Activated CD4-positive, alpha-beta T cell treated with anti-CD3 and anti-CD28 coated beads for 4 hours (primary cell): ENCODE data around the gene HCLS1.
"Not testable (repeated sequence)": the region's sequence is repeated elsewhere in the genome, so short reads cannot be mapped to it uniquely, and the experiment has no call there.

Source experiments
- DNase-seq, 2 donors: peaks; one replicate each; pipeline ENCODE4 v3.0.0-alpha.2; 2020

The HCLS1 gene

GRCh38 chr3:121594850-121595249 lies 65.9 kb downstream of the HCLS1 start:
- no peak for DNase-seq

GRCh38 chr3:121593806-121594205 lies 66.9 kb downstream of the HCLS1 start:
- not testable (repeated sequence) for DNase-seq

- no peak for DNase-seq
Observed at GRCh38 chr3:121592856-121593702, 67.6 kb downstream of the HCLS1 start, which contains the start of gene FBXO40. Gene FBXO40 (plus strand): TSS chr3:121593379. CDS start chr3:121620576, 27,197 bp downstream.

GRCh38 chr3:121584418-121584817 lies 76.3 kb downstream of the HCLS1 start:
- DNase-seq: no peak

GRCh38 chr3:121581691-121582090 lies 79.0 kb downstream of the HCLS1 start:
- DNase-seq: no peak
